HG03439 (cell line): ENCODE measurements around the gene SAMD5.

ENCODE experiments used
- ATAC-seq: cut with Tn5 transposase; IDR thresholded peaks from one replicate; pipeline ENCODE4 v1.9.1; 2021; ENCODE audit warnings: mild to moderate bottlenecking, moderate library complexity; ENCODE audit not compliant: unreplicated experiment

Gene SAMD5

DNA sequence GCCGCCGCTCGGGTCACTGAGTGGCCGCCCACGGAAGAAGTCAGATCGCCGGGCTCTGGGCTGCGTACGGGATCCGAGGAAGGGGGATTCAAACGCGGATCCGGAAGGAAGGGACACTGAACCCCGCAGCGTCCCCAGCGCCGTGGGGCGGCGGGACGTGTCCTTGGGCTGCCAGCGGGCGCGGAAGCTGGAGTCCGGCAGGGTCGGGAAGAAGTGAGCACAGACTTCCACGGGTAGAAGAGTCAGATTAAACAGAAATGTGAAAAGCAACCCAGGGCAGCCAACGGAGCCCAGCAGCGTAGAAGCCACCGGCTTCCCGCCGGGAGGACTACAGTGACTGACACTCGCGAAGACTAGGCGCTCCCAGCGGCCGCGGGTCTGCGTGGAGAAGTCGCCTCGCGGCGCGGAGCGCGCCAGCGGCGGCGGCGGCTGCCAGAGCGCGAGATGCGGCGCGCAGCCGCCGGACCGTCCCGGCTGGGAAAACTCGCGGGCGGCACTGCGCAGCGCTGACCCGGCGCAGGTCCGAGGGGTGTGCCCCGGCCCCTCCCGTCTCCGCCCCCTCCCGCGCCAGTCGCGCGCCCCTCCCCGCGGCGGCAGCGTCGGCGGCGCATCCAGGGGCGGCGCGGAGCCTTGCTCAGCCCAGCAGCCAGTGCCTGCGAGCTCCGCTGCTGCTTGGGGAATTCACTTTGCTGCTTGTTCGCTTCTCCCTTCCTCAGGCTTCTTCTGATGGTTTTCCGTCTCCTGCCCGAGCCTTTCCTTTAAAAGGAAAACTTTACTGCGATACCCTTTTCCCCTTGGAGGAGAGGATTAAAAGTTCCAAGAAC lies at the start of gene SAMD5:
Gene SAMD5 (plus strand): TSS at position 649 of the 824 bp plus-strand sequence. CDS start 239 bp downstream, outside the sequence.
- ATAC-seq, result peak; percentile 41

- no peak for ATAC-seq
Observed at GRCh38 chr6:147459780-147460179, 48.7 kb upstream of the SAMD5 start.

DNA sequence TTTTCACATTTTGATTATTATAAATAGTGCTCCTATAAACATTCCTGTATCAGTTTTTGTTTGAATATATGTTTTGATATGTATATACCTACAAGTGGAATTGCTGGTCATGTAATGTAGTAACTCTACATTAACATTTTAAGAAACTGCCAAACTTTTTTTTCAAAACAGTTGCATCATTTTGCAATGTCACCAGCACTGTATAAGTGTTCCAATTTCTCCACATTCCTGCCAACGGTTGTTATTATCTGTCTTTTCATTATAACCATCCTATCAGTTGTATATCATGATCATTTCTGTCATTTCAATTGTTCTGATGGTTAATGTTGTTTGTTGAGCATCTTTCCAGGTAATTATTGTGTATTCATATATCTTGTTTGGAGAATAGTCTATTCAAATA lies 44.8 kb upstream of the SAMD5 start:
- ATAC-seq, result no peak

GRCh38 chr6:147467428-147467827 lies 41.1 kb upstream of the SAMD5 start:
- ATAC-seq, result no peak

DNA sequence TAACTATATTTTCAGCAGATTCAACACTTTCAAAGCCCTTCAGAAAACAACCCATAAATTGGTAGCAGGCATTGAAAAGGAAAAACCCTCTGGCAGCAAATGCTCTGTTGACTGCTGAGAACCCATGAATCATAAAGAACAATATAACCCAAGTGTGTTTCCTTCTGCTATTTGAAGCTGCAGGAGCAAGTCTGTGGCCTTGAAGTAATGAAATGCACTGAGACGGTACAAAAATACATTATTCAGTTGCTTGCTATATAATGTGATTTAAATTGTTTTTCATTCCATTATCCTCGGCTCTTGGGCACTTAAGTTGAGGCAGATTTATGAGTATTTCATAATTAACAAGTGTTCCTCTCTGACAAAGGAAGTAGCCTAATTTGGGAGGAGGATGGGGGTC lies 40.6 kb upstream of the SAMD5 start:
- no peak for ATAC-seq

GRCh38 chr6:147468634-147469033 lies 39.9 kb upstream of the SAMD5 start:
- no peak for ATAC-seq

GRCh38 chr6:147479857-147480256 lies 28.6 kb upstream of the SAMD5 start:
- ATAC-seq, result no peak

DNA sequence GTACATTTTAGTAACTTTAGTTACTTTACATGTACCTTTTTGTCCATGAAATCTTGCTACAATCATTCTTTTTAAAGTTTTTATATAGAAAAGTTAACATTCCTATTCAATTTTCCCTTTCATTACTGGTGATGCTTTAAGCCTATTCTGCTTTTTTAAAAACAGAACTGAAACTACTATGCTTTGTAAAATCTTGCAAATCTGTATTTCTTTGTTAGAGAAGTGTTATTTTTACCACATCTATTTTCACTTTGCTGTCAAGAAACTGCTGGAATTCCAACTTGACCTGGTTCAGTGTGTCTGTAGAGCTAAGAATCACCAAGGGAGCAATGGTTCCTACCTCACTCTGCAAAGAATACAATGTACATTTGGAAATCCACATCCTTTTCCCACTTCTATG lies 21.8 kb upstream of the SAMD5 start:
- no peak for ATAC-seq

DNA sequence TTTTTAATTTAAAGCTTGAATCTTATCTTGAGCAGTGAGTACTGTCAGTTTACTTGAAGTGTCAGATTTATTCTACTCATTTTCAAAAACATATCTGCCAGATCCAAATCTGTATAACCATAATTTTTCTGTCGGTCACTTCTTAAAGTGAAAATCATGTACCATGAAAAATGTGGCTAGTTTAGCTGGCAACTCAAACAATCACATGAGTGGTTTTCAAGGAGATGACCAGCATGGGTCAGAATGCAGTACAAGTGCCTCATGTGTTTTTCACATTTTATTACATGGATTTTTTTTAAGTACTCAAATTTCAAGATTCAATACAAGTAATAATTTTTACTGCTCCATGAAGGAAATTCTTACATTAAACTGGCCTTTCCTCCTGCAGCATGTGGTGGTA lies 11.0 kb upstream of the SAMD5 start:
- no peak for ATAC-seq

- no peak for ATAC-seq
Observed at GRCh38 chr6:147503587-147503986, 4.9 kb upstream of the SAMD5 start.

DNA sequence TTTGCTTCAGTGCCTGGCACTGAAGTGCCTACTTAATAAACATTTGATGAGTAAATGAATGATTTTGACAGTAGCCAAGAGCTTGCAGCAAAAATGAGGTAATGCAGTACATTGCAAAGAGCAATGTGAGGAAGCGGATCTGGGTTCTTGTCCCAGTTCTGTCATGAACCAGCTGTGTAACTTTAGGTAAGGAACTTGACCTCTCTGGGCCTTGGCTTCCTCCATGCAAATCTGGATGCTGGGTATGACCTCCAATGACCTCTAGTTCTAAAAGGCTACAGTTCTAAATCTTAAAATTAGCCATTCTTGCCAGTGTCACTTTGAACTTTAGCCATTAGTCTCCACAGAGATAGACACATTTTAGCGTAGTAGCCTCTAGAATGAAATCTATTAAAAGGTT lies 3.6 kb upstream of the SAMD5 start:
- ATAC-seq, result no peak

DNA sequence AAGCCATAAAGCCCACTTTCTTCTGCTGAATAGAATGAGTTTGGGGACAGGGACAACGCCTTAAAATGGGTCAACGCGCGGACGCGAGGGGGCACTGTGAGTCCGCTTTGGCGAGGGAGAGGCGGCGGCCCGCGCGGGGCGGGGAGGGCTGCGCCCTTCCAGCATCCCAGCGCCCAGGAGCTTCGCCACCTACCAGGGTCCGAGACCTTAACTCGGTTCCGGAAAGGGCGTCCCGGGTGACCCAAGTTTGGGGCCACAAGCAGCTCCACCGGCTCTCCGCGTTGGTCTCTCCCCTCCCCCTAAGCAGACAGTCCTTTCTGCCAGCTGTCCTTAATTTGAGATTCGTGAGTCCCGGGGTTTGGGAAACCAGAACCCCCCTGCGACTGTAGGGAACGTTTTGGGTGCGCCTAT lies 1.8 kb upstream of the SAMD5 start:
- no peak for ATAC-seq

GRCh38 chr6:147507162-147508041 lies 1.1 kb upstream of the SAMD5 start:
- no peak for ATAC-seq

GRCh38 chr6:147508866-147509608 lies 547 bp downstream of the SAMD5 start:
- no peak for ATAC-seq

DNA sequence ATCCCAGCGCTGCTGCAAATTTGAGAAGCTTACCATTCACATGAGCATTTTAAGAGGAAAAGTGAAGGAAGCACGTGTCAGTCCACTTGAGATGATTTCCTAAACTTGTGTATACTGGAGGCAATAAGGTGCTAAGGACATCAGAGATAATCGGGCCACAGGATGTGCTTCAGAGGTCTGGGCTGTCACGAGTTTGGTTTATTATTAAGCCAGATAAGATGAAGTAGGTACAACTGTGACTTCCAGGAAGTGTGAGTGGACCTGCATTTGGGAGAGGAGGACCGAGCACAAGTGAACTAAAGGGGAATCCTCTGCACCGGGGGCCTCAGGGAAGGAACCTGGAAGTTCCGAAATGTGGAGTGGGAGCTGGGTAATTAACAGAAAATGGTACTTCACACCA lies 1.4 kb downstream of the SAMD5 start:
- ATAC-seq, result no peak

DNA sequence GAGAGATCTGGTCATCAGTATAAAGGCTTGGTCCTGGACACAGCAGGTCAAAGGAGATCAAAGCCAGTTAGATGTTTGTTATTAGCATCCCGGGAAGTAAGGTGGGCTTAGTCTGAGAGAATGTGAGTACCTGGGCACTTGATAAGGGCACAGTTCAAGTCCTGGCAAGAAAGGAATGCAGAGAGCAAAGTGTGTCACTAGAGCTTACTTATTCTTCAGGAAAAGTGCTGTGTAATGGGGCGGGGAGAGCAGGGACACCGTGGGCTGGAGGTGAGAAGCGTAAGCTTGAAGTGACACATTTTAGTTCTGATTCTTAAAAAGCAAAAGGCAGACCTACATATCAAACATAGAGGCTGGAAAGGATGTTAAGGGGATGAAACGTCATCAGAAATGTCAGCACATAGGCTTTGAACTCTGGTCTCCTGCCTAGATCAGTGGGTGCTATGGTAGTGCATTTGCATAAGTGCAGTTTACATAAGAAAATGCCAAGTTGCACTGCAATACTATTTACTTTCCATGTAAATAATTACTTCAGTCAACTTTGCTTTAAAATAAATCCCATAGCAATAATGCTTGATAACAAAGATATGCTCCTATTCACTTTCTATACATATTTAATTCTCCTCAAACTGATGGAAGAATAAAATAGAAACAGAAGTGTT lies 2.6 kb downstream of the SAMD5 start:
- ATAC-seq, result no peak

- no peak for ATAC-seq
Observed at GRCh38 chr6:147514831-147515230, 6.3 kb downstream of the SAMD5 start.

- ATAC-seq, result no peak
Observed at GRCh38 chr6:147515327-147515726, 6.8 kb downstream of the SAMD5 start.

DNA sequence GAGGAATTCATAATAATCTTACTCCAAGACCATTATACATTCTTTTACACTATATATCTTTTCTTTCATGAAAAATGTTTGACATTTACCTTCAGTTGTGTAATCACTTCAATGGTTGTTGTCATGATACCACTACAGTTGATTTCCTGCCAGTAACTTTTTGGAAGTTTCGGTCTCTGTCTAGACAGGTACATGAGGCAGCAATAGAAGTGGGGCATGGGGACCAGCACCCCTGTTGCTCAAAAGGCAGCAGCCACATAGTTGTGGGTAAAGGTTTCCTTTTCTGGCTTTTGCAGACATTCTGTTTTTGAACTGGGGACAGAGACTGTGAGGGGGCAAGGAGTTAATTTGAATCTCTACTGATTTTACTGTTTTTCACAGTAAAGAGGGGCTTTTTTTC lies 14.1 kb downstream of the SAMD5 start:
- peak; percentile 83 for ATAC-seq

DNA sequence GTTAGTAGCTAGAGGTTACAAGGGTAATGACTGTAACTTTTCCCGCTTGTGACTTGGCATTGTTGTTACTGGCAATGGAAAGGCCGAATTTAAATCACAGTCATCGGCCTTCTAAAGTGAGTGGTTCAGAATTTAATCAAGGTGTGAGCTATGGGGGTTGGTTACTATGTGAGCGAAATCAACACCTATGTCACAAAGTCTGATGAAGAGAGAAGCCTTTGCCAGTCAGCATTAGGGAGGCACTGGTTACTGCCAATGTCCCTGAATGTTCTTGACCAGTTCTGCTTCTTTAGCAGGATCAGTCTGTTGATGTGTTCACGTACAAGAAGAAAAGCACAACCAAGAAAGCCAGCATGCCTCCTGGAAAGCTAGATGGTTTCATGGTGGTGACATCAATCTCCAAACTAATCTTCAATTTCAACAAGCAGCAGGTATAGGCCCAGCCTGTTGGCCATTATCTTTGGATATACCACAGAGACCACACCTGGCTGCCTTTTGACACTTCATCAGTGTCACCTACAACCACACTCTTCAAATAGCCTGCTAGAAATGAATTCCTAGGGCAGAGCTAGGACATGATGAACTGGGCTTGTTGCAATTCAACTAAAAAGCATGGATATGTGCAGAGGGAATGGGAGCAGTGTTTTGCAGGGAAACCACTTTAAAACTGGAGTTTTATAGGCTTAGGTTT lies 17.2 kb downstream of the SAMD5 start:
- ATAC-seq, result no peak
